Inflammatory macrophage (primary cell): ENCODE data around the gene SUSD4.

Experiments
- DNase-seq, 2 donors: peaks; one replicate each; pipeline ENCODE4 v3.0.0-alpha.2; 2020 to 2022

Gene SUSD4

DNA sequence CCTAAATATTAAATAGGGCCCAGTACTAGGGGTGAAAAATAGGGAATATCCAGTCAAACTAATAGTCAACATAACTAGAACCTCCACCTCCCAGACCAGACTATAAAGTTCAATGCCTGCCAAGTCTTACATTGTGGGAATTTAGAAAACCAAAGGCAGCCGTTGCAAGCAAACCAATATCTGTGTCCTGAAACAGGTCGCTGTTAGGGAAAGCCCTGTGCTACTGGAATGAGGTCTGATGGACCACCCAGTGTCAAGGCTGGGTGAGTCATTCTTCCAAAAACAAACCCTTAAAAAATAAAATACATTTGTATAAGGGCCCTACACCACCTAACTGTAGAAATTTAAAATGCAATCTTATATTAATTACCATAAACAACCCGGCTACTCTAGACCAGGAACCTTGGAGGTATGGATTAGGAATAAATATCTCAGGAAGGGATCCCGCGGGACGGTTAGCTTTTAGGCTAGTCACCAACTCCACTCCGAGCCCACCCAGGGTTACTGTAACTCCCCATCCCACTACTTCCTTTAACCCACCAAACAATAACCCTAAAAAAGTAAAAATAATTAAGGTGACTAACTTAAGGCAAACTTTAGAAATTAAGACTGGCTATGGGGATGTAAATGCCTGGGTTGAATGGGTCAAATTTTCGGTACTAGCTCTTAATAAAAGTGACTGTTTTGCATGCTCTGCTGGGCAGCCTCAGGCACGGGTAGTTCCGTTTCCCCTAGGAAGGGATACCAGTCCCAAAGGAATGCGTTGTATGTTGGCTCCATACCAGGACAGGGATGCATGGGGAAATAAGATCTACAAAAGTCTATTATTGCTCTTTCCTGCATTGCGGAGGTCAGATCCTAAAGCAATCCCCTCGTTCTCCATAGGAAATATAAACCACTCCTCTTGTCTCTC is 155.6 kb downstream of the SUSD4 start:
- no peak for DNase-seq

DNA sequence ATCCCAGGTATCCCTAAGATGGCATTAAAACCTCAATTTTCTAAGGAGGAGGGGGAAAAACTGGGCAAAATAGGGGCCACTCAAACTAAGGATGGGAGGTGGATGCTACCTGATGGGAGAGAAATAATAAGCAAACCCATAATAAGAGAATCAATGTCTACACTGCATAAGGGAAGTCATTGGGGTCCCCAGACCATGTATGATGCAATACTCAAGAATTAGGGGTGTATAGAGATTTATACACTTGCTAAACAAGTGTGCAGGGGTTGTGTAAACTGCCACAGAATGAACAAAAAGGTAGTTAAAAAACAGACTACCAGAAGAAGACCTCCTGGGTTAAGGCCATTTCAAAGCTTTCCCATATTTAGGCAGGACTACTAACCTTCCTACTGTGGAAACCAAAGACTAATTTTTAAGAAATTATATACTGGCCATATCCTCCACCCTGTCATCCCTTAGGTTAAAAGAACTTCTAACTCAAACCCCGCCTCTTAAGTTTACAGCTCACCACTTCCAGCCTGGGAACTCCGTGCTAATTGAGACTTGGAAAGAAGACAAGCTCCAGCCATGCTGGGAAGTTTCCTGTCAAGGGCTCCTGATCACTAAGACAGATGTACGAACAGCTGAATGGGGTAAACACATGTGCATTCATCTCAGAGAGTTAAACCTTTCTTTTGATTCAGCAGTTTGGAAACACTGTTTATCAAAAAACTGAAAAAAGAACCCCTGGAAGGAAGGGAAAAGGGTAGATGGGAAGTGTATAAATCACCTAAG is 156.5 kb downstream of the SUSD4 start:
- no peak for DNase-seq

DNA sequence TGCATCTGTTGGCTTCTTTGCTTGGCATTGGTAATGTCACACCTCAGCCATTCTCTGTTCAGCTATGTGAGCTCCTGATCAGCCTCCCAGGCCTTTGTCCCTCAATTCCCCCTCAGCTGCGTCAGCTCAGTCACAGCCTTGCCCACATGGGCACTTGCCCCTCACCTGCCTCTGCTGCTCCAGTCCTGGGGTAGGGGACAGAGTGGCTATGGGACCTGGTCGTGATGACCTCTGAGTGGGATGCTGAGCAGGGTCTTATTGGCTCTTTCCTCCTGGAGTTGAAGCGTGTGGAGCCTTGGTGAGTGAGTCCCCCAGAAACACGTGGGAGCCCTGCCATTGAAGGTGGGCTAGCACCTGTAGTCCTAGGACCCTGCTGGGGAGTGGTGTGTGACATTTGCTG is 159.6 kb downstream of the SUSD4 start:
- no peak for DNase-seq

DNA sequence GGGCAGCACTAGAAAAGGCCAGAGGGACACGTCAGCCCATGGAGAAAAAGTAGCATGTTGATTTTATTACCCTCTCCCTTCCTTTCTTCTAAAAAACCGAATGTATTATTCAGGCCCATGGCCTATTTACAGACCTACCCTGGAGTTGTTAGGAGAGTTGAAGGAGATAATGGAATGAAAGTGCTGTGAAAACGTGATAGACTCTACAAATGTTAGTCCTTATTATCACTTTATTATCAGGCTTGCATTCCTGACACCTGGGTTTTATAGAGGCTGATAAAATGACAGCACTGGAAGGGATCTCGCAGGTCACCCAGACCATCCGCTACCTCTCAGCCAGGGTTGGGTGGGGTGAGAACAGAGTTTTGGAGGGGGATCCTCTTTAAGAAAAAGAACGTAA is 160.3 kb downstream of the SUSD4 start:
- no peak for DNase-seq

DNA sequence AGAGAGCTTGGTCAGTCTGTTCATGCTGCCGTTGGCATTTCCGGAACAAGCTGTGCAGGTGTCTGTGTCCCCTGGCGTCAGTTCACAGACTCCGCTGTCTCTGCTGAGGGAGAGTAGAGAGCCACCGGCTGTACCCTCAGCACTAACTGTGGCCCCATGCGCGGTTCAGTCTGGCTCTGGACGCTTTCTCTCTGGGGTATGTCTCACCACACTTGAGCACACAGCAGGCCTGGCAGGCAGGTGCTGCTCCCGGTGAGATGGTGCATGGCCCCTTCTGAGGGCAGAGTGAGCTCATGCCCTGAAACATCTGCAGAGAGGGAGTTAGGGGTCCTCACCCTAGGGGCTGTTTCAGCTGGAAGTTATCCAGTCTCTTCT is 161.0 kb downstream of the SUSD4 start:
- DNase-seq: no peak

DNA sequence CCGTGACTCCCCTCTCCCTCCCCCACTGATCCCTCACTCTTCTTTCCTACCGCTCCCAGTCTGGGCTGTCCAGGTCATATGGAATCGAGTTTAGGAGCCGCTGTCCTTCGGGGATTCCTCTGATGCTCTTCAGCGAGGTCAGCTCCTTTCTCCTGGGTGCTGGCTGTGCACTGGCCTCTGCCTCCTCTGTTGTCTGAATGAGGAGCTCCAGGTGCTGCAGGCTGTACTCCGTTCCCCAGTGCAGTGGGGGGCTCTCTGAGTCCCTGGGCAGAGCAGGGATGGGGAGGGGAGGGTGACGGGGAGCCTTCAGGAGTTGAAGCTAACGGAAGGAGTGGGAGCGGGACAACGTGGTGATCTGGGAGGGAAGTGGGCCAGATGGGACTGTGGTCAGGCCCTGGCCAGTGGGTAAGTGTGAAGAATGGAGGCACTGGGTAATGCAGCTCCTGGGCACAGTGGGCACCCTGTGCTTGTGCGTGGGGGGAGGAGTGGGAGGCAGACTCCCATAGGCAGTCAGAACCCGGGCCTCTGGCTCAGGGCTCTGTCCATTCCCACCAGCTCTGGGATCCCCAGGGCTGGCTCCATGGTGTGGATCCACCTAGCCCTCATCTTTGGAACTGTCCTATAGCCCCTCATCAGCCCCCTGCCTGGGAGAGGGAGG is 161.5 kb downstream of the SUSD4 start:
- DNase-seq: no peak

DNA sequence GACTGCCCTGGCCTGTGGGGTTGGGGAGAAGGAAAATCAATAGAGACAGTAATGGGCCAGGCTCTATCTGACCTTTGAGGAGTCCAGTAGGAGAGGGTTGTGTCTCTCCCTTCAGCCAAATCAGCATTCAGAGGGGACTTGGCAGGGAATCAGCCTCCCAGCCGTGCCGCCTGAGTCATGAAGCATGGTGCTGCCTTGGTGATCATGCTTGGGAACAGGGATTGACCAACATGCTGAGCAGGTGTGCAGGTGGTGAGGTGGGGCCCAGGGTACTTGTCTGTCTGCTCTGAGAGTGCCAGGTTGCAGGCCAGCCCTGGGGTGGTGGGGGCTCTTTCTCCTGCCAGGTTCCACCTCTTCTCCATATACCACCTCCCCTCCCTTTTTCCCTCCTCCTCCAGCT is 162.0 kb downstream of the SUSD4 start:
- no peak for DNase-seq

DNA sequence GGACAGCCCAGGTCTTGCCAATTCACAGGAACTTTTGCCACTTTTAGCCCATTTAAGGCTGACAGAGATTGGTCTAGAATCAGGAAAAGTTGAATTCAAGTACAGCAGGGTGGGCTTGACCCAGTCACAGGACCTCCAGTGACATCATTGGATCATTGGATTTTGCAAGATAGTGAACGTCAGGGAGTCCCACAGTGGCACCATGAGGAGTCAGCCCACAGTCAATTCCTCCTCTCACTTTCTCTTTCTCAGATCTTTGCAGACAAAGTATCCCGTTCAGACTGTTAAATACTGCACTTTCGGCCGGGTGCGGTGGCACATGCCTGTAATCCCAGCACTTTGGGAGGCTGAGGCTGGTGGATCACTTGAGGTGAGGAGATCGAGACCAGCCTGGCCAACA is 163.1 kb downstream of the SUSD4 start:
- DNase-seq: no peak

DNA sequence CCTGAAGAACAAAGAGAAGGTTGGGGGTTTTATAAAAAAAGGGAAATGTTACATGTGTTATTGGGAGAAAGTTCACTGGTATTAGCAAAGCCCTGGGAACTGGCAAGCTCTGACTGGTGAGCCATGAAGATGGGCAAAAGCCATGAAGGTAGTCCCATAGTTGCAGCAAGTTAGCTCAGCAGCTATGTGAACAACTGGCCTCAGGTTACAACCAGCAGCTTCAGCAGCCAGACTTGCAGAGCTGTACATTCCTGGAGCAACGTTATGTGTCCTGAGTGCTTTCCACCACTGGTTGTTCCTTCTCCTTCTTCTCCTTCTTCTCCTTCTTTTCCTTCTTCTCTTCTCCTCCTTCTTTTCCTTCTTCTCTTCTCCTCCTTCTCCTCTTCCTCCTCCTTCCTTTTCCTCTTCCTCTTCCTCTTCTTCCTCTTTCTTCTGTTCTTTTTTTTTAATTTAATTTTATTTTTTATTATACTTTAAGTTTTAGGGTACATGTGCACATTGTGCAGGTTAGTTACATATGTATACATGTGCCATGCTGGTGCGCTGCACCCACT is 164.8 kb downstream of the SUSD4 start:
- DNase-seq: peak; percentile 24 to 45

DNA sequence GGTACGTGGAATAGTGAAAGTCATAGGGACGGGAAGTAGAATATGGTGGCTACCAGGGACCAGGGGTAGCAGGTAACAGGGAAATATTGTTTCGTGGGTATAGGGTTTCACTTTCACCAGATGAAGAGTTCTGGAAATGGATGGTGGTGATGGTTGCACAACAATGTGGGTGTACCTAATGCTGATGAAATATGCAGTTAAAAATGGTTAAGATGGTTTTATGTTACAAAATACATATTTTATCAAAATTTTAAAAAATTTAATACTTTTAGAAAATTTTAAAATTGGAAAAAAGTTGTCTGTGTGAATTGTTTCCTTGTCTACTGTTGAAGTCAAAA is 165.4 kb downstream of the SUSD4 start:
- DNase-seq: peak; percentile 23 to 60

DNA sequence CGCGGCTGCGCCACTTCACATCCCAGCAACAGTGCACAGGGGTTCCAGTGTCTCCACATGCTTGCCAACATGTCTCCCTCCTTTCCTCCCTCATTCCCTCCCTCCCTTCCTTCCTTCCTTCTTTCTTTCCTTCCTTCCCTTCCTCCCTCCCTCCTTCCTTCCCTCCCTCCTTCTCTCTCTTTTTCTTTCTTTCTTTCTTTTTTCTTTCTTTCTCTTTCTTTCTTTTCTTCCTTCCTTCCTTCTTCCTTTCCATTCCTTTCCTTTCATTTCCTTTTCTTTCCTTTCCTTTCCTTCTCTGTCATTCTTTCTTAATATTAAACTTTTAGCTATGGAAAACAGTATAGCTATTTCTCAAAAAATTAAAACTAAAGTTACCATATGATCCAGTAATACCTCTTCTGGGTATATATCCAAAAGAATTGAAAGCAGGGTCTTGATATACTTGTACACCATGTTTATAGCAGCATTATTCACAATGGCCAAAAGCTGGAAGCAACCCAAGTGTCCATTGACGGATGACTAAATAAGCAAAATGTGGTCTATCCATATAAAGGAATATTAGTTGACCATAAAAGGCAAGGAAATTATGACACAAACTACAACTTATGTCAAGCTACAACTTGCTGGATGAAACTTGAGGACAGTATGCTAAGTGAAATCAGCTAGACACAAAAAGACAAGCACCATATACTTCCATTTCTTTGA is 165.9 kb downstream of the SUSD4 start:
- DNase-seq: no peak

DNA sequence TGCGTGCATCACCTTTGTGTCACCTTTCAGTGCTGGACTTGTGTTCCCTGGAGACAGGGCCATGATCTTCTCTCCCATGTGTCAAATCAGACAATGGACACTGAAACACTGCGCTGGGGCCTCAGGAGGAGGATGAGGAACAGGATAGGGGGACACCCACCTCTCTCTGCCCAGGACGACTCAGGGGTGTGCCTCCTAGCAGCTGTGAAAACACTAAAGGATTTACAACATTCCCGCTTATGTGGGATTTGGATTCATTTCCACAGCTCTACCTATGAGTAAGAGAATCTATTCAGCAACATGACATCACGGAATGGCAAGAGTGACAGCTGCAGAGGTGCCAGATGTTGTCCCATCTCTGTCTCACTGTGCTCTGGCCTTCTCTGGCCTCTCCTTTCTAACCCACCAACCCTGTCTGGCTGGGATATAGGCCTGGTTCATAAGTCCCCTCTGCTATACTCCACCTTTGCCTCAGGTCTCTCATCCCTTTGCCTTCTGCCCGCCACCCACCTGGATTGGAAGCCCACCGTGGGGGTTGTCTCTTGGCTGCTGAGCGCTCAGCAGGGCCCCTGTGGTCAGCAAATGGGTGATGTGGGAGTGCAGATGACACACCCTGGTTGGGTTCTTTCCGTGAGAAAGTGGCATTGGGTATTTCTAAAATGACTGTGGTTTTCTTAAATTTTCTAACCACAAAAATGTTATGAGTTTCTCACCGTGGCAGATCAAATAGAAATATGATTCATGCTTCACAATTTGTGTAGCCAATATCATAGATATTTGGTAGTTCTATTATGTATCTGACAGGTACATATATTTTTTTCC is 173.9 kb downstream of the SUSD4 start:
- DNase-seq: no peak

DNA sequence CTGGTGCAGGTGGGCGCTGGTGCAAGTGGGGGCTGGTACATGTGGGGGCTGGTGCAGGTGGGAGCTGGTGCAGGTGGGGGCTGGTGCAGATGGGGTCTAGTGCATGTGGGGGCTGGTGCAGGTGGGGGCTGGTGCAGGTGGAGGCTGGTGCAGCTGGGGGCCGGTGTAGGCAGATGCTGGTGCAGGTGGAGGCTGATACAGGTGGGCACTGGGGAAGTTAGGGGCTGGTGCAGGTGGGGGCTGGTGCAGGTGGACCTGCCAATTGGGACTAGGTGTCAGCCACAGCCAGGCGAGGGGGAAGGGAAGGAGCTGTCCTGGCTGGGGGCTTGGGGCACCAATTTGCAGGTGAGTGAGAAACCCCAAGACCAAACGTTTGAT is 174.5 kb downstream of the SUSD4 start:
- no peak for DNase-seq

DNA sequence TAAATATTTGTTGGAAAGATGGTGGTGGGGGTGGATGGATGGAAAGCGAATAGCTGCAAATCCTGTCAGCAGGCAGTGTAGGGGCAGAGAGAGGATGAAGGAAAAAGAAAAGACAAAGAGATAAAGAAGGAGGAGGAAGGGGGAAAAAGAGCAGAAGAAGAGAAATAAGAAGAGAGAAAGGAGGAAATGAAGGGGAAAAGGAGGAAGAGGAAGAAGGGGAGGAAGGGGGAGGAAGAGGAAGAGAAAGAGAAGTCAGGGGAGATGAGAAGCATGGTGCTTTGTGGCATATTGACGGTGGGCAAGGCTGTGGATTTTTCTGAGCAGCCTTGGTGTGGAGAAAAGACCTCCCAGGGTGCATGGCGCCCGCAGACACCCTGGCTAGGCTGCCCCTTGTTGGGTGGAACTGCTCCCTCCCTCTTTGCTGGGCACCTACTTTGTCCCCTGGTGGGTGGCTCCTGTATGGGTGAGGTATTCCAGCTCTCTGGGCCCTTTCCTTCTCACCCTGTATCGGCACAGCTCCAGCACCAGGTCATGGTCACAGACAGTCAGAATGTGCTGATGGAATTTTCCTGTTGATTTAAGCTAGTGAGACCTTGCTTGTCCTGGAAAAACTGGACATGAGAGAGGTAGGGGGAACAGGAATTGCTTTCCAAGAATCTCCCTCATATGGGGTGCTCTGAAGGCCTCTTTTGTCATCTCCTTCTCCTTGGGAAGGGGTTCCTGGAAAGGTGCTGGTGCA is 175.2 kb downstream of the SUSD4 start:
- DNase-seq: no peak

DNA sequence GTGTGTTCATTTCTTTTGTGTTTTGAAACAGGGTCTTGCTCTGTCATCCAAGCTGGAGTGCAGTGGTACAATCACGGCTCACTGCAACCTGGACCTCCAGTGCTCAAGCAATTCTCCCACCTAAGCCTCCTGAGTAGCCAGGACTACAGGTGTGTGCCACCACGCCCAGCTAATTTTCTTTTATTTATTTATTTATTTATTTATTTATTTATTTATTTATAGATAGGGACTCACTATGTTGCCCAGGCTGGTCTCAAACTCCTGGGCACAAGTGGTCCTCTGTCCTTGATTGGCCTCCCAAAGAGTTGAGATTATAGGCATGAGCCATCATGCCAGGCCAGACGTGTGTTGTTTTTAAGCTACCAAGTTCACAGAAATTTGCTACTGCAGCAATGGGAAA is 177.2 kb downstream of the SUSD4 start:
- no peak for DNase-seq

DNA sequence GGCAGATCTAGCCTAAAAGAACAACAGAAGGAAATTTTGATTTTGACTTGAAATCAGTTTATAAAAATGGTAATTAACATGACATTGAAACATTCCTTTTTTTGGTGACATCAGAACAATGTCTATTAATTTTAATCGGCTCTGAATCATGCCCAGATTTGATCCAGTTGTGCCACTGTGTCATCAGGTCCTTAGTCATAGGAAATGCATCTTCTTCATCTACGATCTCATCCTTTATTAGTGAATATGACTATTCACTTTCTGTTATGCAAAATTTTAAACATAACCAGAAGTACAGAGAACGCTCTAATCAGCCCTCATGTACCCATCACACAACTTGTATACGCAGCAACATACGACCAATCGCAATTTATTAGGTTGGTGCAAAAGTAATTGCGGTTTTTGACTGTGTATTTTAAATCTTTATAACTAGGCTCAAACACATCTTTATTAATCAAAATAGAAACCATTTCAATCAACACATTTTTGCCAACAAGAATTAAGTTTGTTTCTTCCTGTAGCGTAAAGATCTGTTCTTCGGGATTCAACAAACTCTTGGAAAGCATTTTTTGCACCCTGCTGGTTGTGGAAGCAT is 180.6 kb downstream of the SUSD4 start:
- DNase-seq: no peak

DNA sequence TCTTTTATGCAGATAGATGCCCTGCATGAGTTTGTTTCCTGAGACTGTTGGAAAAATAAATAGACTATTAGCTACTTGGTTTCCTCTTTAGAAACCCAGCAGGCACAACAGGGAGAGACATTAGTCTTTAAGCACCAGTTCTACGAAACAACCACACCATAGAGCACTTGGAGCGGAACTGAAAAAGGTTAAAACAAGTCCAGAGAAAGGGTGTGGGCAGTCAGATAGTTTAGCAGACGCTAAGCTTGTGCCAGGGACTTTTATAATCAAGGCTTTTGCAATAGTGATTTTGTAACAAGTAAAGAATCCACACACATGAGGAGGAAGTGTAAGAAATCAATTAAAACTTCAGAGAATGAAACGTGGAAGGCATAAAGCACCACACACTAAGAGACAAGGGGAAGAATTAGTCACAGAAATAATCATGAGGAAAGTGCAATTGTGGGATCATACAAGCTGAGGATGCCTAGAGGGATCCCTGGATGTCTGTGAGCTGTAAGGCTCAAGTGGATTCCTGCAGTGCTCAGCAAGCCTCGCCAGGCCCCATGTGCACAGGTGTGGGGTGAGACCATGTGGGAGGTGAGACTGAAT is 183.2 kb downstream of the SUSD4 start:
- peak; percentile 93 to 99 for DNase-seq

DNA sequence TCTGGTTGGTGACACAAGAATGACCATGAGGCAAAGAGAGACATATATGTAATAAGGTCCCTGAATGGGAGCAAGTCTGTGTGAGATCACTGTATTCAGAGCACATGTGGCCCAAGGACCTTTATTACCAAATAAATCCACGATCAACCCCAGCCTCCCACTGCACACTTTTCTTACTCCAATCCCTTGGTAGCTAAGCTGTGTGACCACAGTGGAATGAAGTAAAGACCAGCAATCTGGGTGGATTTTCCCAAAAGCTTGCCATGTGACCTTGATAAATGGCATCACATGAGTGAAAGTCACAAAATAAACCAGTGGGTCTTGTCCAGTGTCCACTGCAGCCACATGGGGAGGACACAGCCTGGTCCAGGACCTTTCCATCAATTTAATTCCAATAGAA is 184.2 kb downstream of the SUSD4 start:
- peak; percentile 76 for DNase-seq

DNA sequence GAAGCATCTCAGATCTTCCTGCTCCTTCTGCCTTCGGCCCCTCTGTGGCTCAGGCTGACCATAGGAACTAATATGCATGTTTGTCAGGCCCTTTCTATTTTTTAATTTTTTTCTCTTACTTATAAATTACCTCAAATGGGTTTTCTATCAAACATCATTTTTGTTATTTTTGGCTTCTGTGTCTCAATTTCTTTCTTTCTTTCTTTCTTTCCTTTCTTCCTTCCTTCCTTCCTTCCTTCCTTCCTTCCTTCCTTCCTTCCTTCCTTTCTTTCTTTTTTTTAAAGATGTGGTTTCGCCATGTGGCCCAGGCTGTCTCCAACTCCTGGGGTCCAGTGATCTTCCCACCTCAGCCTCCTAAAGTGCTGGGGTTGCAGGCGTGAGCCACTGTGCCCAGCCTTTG is 184.7 kb downstream of the SUSD4 start:
- no peak for DNase-seq

DNA sequence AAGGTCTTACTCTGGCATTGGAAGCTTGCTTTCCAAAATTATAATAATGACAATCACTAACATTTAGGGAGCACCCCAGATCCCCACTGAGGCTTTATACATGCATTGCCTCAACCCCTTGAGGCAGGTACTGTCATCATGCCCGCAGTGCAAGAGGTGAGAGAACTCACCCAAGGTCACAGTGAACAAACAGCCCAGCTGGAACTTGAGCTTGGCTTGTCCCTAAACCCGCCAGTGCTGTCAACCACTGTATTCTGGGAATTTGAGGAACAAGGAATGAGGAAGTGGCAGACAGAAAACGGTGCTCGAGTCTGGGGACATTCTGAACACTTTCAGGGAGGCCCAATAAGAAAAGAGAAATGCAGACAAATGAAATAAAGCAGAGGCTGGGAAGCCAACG is 186.3 kb downstream of the SUSD4 start:
- DNase-seq: peak; percentile 89 to 91
